Esophagus squamous epithelium (tissue), 5 donors: ENCODE data around the gene FAM107B. TPM values are rescaled to one million over a fixed set of nuclear protein-coding genes. Genes with fewer than 3 reads are reported as not detected.

Experiments used
- DNase-seq: peaks from one replicate; lab custom pipeline; 2025; lab: John Stamatoyannopoulos, UW
- H3K27ac ChIP-seq, 4 donors: fragments of 200-600 bp; sonication (generic); one replicate each; pipeline ENCODE4 v1.5.1; 2016 to 2019; ENCODE audit warnings: mild to moderate bottlenecking in 1 of 4
- H3K27me3 ChIP-seq, 4 donors: fragments of 200-600 bp; sonication (generic); 1 replicate in 3 of 4; 2 replicates in 1 of 4; pipeline versions ENCODE4 v1.5.1 to v1.6.0; 2017 to 2021; ENCODE audit warnings: antibody characterized with exemption in 1 of 4
- H3K36me3 ChIP-seq, 3 donors: fragments of 200-600 bp; sonication (generic); one replicate each; pipeline ENCODE4 v1.5.1; 2016 to 2019
- H3K4me1 ChIP-seq, 3 donors: fragments of 200-600 bp; sonication (generic); one replicate each; pipeline ENCODE4 v1.5.1; 2017 to 2019
- H3K4me3 ChIP-seq, 4 donors: fragments of 200-600 bp; sonication (generic); 1 replicate in 3 of 4; 2 replicates in 1 of 4; pipeline ENCODE4 v1.5.1; 2016 to 2019; ENCODE audit warnings: mild to moderate bottlenecking in 2 of 4, moderate library complexity in 1 of 4
- H3K9me3 ChIP-seq, 3 donors: fragments of 200-600 bp; sonication (generic); one replicate each; pipeline ENCODE4 v1.5.1; 2016 to 2019
- CTCF ChIP-seq, 6 experiments: fragments of 450-650 bp in 4 of 6; fragments of 200-600 bp in 2 of 6; sonication (generic) in 2 of 6; IDR thresholded peaks; one replicate each; pipeline ENCODE4 v1.5.1; 2016 to 2019; ENCODE audit warnings: antibody characterized with exemption in 6 of 6, mild to moderate bottlenecking in 4 of 6, moderate library complexity in 4 of 6
- POLR2A ChIP-seq, 4 donors: fragments of 450-650 bp; IDR thresholded peaks; one replicate each; pipeline ENCODE4 v1.6.1; 2017; ENCODE audit warnings: antibody characterized with exemption in 4 of 4, mild to moderate bottlenecking in 4 of 4, moderate library complexity in 3 of 4
- WGBS, 2 donors: methylation state at CpG; one replicate each; pipeline ENCODE4 v1.1.5; 2018; 5-methylcytosine and 5-hydroxymethylcytosine counted together
- intact Hi-C: fragments of 100-400 bp; cut with DNase I; formaldehyde crosslinking; loops from one replicate; pipeline ENCODE4 v1.15.0; 2022
- total RNA-seq, 4 donors: library from RNA; depleted of rRNA; stranded (reverse); fragments of >200 nt; gene quantifications; one replicate each; pipeline ENCODE4 v1.1.0, GENCODE V29; 2016
- donor health status: DM: yes; HTN: yes; CAD: no.

FAM107B gene
- total RNA-seq, 4 donors from 2014 or later = 6.7 to 17.0 (median 12.9) TPM

- no peak overlapping the region for H3K4me3 ChIP-seq
- H3K9me3 ChIP-seq = no peaks in the 10 kb centered on the region
- no peaks in the 10 kb centered on the region for H3K36me3 ChIP-seq
- H3K27me3 ChIP-seq = no peaks in the 10 kb centered on the region
- DNase-seq = no peak
- H3K4me1 ChIP-seq = peaks cover 0 to 14% (median 8%) of the 10 kb centered on the region in 3 donors
- H3K27ac ChIP-seq = no peak overlapping the region
- TF ChIP-seq CTCF (IDR thresholded peaks at IDR 0.05) = peak in 1 of 6 experiments; percentile 37
- no peak for TF ChIP-seq POLR2A (IDR thresholded peaks at IDR 0.05)
- intact Hi-C loops = no loop called here
- WGBS, 2 donors = 75 to 81% methylated on average over 4 of the region's 4 CpGs
Measured at GRCh38 chr10:14617852-14618251, 156.8 kb downstream of the FAM107B start.

- Histone ChIP-seq H3K27ac (no peak overlapping the region), H3K36me3 (no peaks in the 10 kb centered on the region), H3K9me3 (no peaks in the 10 kb centered on the region), H3K4me3 (no peak overlapping the region), H3K4me1 (peaks cover 0 to 14% (median 8%) of the 10 kb centered on the region in 3 donors), H3K27me3 (no peaks in the 10 kb centered on the region)
- DNase-seq = no peak
- 35 to 39% methylated on average over 5 of the region's 5 CpGs for WGBS, 2 donors
- TF ChIP-seq POLR2A (IDR thresholded peaks at IDR 0.05) = no peak
- TF ChIP-seq CTCF (IDR thresholded peaks at IDR 0.05) = no peak
- intact Hi-C loops = no loop called here
Measured at GRCh38 chr10:14616955-14617730, 157.6 kb downstream of the FAM107B start.

GRCh38 chr10:14616465-14616864 is 158.2 kb downstream of the FAM107B start:
- no peaks in the 10 kb centered on the region for H3K36me3 ChIP-seq
- no peak for TF ChIP-seq CTCF (IDR thresholded peaks at IDR 0.05)
- no peak for TF ChIP-seq POLR2A (IDR thresholded peaks at IDR 0.05)
- H3K4me1 ChIP-seq = peaks cover 0 to 14% (median 8%) of the 10 kb centered on the region in 3 donors
- no peak overlapping the region for H3K4me3 ChIP-seq
- no peaks in the 10 kb centered on the region for H3K9me3 ChIP-seq
- DNase-seq = no peak
- 82 to 97% methylated on average over 2 of the region's 2 CpGs for WGBS, 2 donors
- no peaks in the 10 kb centered on the region for H3K27me3 ChIP-seq
- intact Hi-C loops = no loop called here
- H3K27ac ChIP-seq = no peak overlapping the region

- Histone ChIP-seq H3K36me3 (no peaks in the 10 kb centered on the region), H3K27ac (no peak overlapping the region), H3K9me3 (no peaks in the 10 kb centered on the region), H3K4me1 (peaks cover 0 to 14% (median 8%) of the 10 kb centered on the region in 3 donors), H3K4me3 (no peak overlapping the region), H3K27me3 (no peaks in the 10 kb centered on the region)
- WGBS, 2 donors = 82 to 89% methylated on average over 4 of the region's 4 CpGs
- TF ChIP-seq CTCF (IDR thresholded peaks at IDR 0.05) (no peak), POLR2A (IDR thresholded peaks at IDR 0.05) (no peak)
- intact Hi-C loops = no loop called here
- no peak for DNase-seq
Measured at GRCh38 chr10:14613588-14613920, 161.1 kb downstream of the FAM107B start.

- 91 to 93% methylated on average over 14 to 15 of the region's 15 CpGs for WGBS, 2 donors
- Histone ChIP-seq H3K27ac (no peak overlapping the region), H3K4me3 (no peak overlapping the region), H3K27me3 (no peaks in the 10 kb centered on the region), H3K9me3 (no peaks in the 10 kb centered on the region), H3K4me1 (peaks cover 0 to 14% (median 8%) of the 10 kb centered on the region in 3 donors), H3K36me3 (no peaks in the 10 kb centered on the region)
- intact Hi-C loops = no loop called here
- no peak for DNase-seq
- no peak for TF ChIP-seq POLR2A (IDR thresholded peaks at IDR 0.05)
- no peak for TF ChIP-seq CTCF (IDR thresholded peaks at IDR 0.05)
Measured at GRCh38 chr10:14612873-14613587, 161.7 kb downstream of the FAM107B start.
